ENCODE data around the gene BUD23. TPM values are rescaled to one million over a fixed set of nuclear protein-coding genes. Genes with fewer than 3 reads are reported as not detected.
A peak's percentile ranks its signal among the peaks of the same experiment; 100 is the strongest.

Gene BUD23
- total RNA-seq, 1 experiment from 2014 or later = 168 TPM

DNA sequence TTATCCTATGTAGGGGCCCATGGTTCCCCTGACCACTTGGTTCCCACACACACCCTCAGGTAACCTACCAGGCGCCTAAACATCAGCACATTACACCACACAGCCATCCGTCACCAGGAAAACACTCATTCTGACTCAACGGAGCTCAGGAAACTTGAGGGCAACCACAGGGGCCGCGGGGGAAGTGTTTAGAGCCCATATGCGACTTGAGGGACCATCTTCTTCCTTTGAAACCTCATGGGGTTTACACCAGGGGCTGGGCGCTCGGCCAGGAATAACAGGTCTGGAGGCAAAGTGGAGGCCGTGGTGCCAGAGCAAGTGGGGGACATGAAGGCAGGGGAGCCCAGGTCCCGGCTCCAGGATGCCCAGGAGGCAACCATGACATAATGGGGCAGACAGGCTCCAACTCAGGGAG is 34.6 kb downstream of the BUD23 start:
- intact Hi-C loops (cut with micrococcal nuclease) = no loop called here
- peaks cover 61 to 72% of the 10 kb centered on the region in 2 experiments for H3K4me1 ChIP-seq (ENCODE audit: control insufficient read depth in 1 of 2, insufficient read depth in 2 of 2, low read length in 2 of 2)
- H3K4me2 ChIP-seq (ENCODE audit: low read length) = peak overlapping the region; percentile 84
- H3K79me2 ChIP-seq (ENCODE audit: insufficient read depth, low read length) = peaks cover 57% of the 10 kb centered on the region
- ChIA-PET CTCF (no interaction called here), POLR2A (interaction anchor here (1.9 kb wide), 1 partner anchor 11 kb away, joined by 13 read pairs; no protein-coding TSS in a partner anchor), RAD21 (ENCODE audit: low non-redundant PET in 1 of 2, low total read pairs in 2 of 2, uncharacterized antibody in 2 of 2, unreplicated experiment in 2 of 2) (no interaction called here)
- no peaks in the 10 kb centered on the region for H3K9me3 ChIP-seq (ENCODE audit: control insufficient read depth in 1 of 2, insufficient read depth in 1 of 2, low read depth in 1 of 2, low read length in 2 of 2)
- peak overlapping the region; percentile 95 for H3K9ac ChIP-seq (ENCODE audit: low read length)
- TF ChIP-seq SP1 (IDR thresholded peaks at IDR 0.05; ENCODE audit: low read depth) = no peak
- peak; percentile 50 for TF ChIP-seq YY1 (IDR thresholded peaks at IDR 0.05; ENCODE audit: extremely low read depth, insufficient replicate concordance, low read depth, low read length)
- H3K4me3 ChIP-seq (replicated peaks in 1 of 2; ENCODE audit: low read depth in 1 of 2, low read length in 2 of 2) = peak overlapping the region; percentile 88 to 93
- H2AFZ ChIP-seq (ENCODE audit: low read depth, low read length, poor library complexity, severe bottlenecking) = no peak overlapping the region
- DNase-seq (ENCODE audit: low read depth, low spot score) (peak; percentile 73), ATAC-seq (peak; percentile 37)
- H4K20me1 ChIP-seq (ENCODE audit: insufficient read depth) = peaks cover 8% of the 10 kb centered on the region; the same call in 1 of the 2 replicates
- peak overlapping the region; percentile 81 for H3K27ac ChIP-seq (ENCODE audit: low read depth, low read length)
- H3K36me3 ChIP-seq (ENCODE audit: control insufficient read depth in 1 of 2, insufficient read depth in 2 of 2, low read length in 2 of 2) = peaks cover 0 to 3% of the 10 kb centered on the region in 2 experiments; a peak in 1 of 4 replicates
- no peaks in the 10 kb centered on the region for H3K27me3 ChIP-seq (ENCODE audit: insufficient read depth, low read length)
- no TSS peak for BruUV-seq (replicated peaks)
- no peaks in the 10 kb centered on the region for H3K9me2 ChIP-seq (ENCODE audit: insufficient read depth)

DNA sequence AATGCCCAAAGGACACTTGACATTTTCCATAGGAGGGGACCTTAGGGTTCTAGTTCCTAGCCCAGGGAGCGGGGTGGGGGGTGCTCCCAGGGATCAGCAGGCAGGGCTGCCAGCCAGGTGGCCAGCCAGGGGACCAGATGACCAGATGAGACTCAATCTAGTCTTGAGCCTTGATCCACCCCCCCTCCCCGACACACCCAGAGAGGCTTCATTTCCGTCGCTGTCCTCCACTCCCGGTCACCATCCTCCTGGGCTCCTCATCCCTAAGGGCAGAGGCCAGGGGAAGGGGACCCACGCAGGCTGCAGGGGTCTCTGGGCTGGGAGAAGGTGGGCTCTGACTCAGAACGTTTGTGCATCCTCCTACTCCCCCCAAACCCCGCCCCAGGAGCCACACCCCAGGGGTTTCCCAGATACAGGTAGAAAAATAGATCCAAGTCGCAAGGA is 35.1 kb downstream of the BUD23 start:
- peaks cover 53% of the 10 kb centered on the region for H3K79me2 ChIP-seq (ENCODE audit: insufficient read depth, low read length)
- H4K20me1 ChIP-seq (ENCODE audit: insufficient read depth) = peaks cover 8% of the 10 kb centered on the region; the same call in 1 of the 2 replicates
- intact Hi-C loops (cut with micrococcal nuclease) = no loop called here
- ATAC-seq (peak; percentile 5), DNase-seq (ENCODE audit: low read depth, low spot score) (no peak)
- no peak overlapping the region for H2AFZ ChIP-seq (ENCODE audit: low read depth, low read length, poor library complexity, severe bottlenecking)
- H3K27me3 ChIP-seq (ENCODE audit: insufficient read depth, low read length) = no peaks in the 10 kb centered on the region
- H3K36me3 ChIP-seq (ENCODE audit: control insufficient read depth in 1 of 2, insufficient read depth in 2 of 2, low read length in 2 of 2) = peaks cover 0 to 2% of the 10 kb centered on the region in 2 experiments; a peak in 1 of 4 replicates
- H3K4me1 ChIP-seq (ENCODE audit: control insufficient read depth in 1 of 2, insufficient read depth in 2 of 2, low read length in 2 of 2) = peaks cover 61 to 71% of the 10 kb centered on the region in 2 experiments
- ChIA-PET CTCF (no interaction called here), POLR2A (interaction anchor here (1.9 kb wide), 1 partner anchor 12 kb away, joined by 13 read pairs; no protein-coding TSS in a partner anchor), RAD21 (ENCODE audit: low non-redundant PET in 1 of 2, low total read pairs in 2 of 2, uncharacterized antibody in 2 of 2, unreplicated experiment in 2 of 2) (no interaction called here)
- no peaks in the 10 kb centered on the region for H3K9me2 ChIP-seq (ENCODE audit: insufficient read depth)
- no peaks in the 10 kb centered on the region for H3K9me3 ChIP-seq (ENCODE audit: control insufficient read depth in 1 of 2, insufficient read depth in 1 of 2, low read depth in 1 of 2, low read length in 2 of 2)
- TF ChIP-seq JUND (IDR thresholded peaks at IDR 0.05) = no peak
- TF ChIP-seq POLR2A (IDR thresholded peaks at IDR 0.05; ENCODE audit: borderline replicate concordance, extremely low read depth, insufficient read depth, insufficient read length) = no peak
- TF ChIP-seq, protein P1, sequence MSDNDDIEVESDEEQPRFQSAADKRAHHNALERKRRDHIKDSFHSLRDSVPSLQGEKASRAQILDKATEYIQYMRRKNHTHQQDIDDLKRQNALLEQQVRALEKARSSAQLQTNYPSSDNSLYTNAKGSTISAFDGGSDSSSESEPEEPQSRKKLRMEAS (IDR thresholded peaks at IDR 0.05) = no peak
- TF ChIP-seq FOSL1 (IDR thresholded peaks at IDR 0.05; ENCODE audit: low read depth) = no peak
- TF ChIP-seq EZH2phosphoT487 (IDR thresholded peaks at IDR 0.05; ENCODE audit: borderline replicate concordance) = no peak
- TF ChIP-seq POLR2AphosphoS5 (IDR thresholded peaks at IDR 0.05; ENCODE audit: low read depth, low read length) = no peak
- no peak for TF ChIP-seq ZFX (IDR thresholded peaks at IDR 0.05)
- H3K27ac ChIP-seq (ENCODE audit: low read depth, low read length) = peak overlapping the region; percentile 81
- H3K4me3 ChIP-seq (replicated peaks in 1 of 2; ENCODE audit: low read depth in 1 of 2, low read length in 2 of 2) = peak overlapping the region; percentile 88 to 93
- H3K4me2 ChIP-seq (ENCODE audit: low read length) = peak overlapping the region; percentile 84
- peak overlapping the region; percentile 95 for H3K9ac ChIP-seq (ENCODE audit: low read length)
- BruUV-seq (replicated peaks) = no TSS peak
